NK-92 (cell line): ENCODE measurements around the gene GAL.
"Not testable (repeated sequence)": the region's sequence is repeated elsewhere in the genome, so short reads cannot be mapped to it uniquely, and the experiment has no call there.

Experiments used
- DNase-seq: peaks from one replicate; lab custom pipeline; 2025; ENCODE audit not compliant: unreplicated experiment; lab: John Stamatoyannopoulos, UW

Gene GAL, protein sequence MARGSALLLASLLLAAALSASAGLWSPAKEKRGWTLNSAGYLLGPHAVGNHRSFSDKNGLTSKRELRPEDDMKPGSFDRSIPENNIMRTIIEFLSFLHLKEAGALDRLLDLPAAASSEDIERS

DNA sequence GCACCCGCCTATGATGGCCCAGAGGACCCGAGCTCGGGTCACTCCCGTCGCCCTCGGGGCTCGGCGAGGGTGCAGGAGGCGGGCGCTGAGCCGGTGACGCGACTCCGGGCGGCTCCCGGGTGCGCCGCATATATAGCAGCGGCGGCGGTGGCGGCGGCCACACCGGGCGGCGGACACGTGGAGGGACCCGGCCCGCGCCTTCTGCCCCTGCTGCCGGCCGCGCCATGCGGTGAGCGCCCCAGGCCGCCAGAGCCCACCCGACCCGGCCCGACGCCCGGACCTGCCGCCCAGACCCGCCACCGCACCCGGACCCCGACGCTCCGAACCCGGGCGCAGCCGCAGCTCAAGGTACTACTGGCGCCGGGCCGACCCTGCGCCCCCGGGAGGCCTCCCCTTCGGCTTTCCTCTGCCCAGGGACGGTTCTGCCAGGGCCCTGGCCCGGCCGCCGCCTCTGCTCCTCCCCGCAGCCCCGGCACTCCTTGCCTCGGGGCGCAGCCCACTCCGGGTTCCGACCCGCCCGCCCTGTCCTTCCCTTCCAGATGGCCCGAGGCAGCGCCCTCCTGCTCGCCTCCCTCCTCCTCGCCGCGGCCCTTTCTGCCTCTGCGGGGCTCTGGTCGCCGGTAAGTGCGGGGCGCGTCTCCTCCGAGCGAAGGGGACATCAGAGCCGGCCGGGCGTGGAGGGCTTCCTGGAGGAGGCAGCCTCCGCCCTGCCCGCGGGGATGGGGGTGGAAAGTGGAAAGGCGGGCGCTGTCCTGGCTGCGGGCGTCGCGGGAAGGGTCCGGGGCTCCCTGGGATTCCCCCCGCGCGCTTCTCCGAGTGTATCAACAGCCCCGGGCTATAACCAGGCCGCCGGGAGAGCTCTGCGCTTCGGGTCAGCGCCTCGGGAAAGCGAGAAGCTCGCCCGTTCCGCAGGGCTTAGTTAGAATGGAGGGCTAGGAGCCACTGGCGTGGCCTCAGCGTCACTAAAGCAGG lies at the start of gene GAL:
GAL (plus strand) TSS at position 160 of the 972 bp plus-strand sequence; CDS start at position 540, 380 bp downstream.
- DNase-seq: no peak

DNA sequence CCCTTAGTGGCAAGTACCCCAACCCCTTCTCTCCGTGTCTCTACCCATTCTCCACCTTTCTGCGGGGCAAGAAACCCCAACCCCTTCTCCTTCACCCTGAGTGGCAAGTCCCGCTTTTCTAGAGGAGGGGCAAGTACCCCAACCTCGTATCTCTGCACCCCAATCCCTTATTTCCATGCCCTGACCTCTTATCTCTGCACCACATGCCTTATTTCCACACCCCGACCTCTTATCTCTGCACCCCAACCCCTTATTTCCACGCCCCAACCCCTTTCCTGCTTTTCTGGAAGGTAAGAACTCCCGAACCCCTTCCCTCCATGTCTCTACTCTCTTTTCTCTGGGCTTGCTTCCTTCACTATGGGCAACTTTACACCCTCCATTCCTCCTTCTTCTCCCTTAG lies 49.7 kb upstream of the GAL start:
- DNase-seq: not testable (repeated sequence)

DNA sequence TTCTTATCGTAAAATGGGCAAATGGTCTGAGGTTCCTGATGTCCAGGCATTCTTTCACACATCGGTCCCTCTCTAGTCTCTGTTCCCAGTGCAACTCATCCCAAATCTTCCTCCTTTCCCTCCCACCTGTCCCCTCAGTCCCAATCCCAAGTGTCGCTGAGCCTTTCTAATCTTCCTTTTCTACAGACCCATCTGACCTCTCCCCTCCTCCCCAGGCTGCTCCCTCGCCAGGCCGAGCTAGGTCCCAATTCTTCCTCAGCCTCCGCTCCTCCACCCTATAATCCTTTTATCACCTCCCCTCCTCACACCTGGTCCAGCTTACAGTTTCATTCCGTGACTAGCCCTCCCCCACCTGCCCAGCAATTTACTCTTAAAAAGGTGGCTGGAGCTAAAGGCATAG lies 49.2 kb upstream of the GAL start:
- DNase-seq: not testable (repeated sequence)

DNA sequence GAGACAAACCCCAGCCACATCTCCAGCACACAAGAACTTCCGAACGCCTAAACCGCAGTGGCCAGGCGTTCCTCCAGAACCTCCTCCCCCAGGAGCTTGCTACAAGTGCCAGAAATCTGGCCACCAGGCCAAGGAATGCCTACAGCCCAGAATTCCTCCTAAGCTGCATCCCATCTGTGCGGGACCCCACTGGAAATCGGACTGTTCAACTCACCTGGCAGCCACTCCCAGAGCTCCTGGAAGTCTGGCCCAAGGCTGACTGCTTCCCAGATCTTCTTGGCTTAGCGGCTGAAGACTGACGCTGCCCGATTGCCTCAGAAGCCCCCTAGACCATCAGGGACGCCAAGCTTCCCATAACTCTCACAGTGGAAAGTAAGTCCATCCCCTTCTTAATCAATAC lies 48.5 kb upstream of the GAL start:
- not testable (repeated sequence) for DNase-seq

DNA sequence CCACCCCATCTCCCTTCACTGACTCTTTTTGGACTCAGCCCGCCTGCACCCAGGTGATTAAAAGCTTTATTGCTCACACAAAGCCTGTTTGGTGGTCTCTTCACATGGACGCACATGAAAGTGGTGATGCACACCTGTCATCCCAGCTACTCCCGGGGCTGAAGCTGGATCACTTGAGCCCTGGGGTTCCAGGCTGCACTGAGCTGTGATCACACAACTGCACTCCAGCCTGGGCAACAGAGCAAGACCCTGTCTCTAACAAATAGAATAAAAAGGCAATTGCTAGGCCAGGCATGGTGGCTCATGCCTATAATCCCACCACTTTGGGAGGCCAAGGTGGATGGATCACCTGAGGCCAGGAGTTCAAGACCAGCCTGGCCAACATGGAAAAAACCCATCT lies 45.0 kb upstream of the GAL start:
- DNase-seq: not testable (repeated sequence)

DNA sequence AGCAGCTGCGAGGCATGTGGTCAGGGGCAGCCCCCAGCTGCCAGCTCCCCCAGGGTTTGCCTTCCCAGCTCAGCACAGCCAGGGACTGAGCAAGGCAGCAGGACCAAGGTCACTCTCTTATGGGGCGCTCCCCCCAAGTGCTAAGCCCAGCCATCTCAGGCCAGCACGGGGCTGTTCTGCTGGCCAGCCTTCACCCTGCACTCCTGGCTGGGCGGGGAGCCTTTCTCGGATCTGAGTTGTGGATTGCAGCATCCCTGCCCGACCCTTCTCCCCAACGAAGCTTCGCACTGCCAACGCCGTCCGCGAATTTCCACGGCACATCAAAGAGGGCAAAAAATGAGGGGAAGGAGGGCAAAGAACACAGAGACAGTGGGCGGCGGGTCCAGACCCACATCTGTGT lies 42.5 kb upstream of the GAL start:
- DNase-seq: no peak

DNA sequence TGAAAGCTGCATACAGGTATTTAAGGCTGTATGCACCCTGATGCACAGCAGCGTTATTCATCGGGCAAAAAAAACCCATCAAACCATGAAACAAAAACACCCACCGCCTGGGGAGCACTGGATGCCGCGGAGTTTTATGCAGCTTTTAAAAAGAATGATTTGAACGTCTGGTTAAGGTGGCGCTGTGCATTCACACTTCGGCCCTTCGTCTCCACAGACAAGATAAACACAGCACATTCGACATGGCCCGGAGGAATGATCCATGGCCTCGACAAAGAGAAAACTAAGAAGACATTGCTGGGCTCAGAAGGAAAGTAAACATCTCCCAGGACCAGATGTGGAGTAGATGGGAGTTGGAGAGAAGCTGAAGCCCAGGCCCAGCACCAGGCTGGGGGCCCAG lies 40.8 kb upstream of the GAL start:
- no peak for DNase-seq

DNA sequence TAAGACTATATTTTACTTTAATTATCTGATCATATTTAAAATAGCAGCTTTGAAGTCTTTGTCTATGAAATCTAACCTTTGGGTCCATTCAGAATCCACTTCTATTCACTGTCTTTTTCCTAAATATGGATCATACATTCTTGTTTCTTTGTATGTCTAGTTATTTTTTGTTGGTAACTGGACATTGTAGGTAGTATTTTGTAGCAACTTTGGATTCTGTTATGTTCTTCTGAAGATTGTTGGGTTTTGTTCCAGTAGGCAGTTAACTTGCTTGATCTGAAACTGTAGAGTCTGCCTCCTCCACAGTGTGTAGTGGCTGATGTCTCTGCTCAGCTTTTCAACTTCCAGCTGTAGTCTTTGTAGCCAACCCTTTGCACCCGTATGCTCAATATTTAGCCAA lies 37.5 kb upstream of the GAL start:
- DNase-seq: no peak

DNA sequence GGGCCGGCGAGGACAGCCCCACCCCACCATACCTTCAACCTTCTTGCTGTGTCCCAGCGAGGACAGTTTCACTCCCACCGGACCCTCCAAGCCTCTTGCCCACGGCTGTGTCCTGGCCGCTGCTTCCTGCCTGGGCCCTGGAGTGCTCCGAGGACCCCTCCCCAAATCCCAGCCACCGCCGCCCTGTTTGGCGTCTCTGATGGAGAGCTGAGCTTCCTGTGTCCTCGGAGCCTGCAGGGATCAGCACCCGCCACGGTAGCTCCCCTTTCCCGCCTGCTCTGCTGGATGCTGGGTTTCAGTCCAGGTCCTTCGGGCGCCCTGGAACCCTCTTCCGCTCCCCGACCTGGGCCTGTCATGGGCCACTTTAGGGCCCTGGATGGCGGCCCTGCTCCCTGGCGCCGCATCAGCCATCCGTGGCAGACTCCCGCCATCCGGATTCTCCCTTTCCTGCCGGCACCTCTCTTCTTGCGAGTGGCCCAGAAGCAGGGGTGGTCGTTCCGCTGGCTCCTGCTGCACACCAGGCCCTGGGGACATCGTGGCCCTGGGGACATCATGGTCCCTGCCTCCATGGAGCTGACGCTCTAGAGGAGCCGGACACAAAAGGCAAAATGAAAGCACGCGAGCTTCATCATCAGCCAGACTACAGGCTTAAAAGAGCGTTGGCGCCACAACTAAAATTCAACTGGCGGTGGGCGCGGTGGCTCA lies 34.3 kb upstream of the GAL start:
- DNase-seq: no peak

DNA sequence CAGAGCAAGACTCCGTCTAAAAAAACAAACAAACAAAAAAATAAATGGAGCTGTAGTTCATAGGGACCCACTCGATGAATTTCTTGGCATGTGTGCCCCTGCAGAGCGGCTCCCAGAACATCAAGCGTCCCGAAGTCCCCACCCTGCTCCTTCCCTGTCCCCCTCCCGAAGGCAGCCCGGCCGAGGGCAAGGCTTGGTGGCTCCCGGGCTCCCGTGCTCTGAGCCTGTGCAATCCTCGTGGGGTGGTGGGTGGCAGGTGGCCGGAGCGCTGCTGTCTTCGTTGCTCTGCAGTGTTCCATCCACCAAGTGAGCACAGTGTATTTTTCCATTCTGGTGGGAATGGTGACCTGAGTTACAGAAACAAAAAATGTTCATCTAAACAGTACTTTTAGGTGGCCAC lies 33.5 kb upstream of the GAL start:
- no peak for DNase-seq

DNA sequence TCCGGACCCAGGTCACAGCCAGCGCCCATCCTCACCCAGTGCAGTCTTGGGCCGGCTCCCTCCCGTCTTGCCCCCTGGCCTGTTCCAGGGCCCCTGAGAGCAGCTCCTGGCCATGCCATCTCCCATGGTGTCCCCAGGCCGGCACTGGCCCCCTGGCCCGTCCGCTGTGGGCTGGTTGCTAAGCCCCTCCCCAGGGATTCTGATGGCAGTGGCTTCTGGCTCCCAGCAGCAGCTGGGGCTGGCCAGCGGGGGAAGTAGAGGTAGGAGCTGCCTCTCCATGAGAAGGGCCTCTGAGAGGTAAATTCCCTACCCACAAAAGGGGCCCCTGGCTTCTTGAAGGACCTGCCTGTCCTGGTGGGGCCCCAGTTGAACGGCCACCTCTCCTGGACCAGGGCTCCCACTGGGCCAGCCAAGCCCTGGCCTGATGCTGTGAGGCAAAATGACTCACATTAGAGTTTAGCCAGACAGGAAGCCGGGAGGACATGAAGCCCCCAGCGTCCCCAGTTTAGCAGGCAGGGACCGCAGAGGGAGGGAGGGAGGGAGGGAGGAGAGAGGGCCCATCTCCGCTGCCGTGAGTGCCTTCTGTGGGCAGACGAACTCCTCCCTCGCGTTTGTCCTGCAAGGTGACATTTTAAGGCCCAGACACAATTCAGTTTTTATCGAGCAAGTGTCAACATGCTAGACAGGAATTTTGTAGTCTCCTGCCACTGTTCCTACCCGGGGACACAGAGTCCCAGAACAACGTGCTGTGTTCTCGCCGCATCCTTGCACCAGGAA lies 32.9 kb upstream of the GAL start:
- DNase-seq: no peak

DNA sequence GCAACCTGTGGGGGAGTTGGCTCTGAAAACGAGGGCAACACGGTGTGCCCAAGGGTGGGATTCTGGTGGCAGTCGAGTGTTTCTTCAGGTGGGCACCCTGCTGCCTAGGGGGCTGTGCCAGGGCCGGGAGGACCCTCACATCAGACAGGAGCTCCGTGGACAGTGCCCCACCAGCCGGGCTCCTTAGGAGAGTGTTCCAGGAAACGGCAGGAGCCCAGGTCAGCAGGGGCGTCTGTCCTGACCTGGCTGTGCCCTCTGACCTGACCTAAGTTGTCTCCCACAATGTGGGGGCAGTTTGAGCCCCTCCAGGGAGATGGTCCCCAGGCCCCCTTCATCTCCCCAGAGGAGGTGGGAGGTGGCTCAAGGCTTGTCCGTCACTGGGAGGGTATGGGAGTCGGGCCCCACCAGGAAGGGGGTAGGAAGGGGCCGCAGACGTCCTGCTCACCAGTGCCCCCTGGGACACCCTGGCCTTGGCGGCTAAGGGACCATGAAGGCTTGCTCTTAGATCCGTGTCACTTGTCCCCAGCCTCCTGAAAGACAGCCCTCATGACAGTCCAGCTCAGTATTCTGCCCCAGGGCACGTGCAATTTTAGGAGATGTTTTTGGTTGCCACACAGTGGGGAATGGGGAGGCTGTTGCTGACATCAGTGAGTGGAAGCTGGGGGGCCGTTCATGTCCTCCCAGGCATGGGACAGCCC lies 32.2 kb upstream of the GAL start:
- DNase-seq: no peak

DNA sequence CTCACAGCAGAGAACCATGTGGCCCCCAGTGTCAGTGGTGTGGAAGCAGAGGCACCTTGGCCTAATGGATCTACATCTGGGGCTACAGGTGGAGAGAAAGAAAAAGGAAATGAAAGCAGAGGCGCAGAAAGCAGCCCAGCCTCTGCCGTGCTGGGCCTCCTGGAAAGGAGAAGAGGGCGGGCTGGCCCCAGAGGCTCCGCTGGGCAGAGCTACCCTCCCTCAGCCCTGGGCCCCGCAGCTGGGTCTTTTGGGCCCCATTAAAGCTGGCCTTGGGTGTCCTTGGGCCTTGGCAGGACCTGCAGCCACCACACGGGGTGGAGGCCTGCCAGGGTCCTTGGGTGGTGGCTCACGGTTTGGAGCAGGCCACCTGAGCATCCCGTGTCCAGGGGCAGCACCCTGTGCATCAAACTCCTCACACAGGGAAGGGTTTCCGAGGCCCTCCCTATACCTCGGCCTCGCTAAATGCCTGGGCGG lies 31.6 kb upstream of the GAL start:
- no peak for DNase-seq

DNA sequence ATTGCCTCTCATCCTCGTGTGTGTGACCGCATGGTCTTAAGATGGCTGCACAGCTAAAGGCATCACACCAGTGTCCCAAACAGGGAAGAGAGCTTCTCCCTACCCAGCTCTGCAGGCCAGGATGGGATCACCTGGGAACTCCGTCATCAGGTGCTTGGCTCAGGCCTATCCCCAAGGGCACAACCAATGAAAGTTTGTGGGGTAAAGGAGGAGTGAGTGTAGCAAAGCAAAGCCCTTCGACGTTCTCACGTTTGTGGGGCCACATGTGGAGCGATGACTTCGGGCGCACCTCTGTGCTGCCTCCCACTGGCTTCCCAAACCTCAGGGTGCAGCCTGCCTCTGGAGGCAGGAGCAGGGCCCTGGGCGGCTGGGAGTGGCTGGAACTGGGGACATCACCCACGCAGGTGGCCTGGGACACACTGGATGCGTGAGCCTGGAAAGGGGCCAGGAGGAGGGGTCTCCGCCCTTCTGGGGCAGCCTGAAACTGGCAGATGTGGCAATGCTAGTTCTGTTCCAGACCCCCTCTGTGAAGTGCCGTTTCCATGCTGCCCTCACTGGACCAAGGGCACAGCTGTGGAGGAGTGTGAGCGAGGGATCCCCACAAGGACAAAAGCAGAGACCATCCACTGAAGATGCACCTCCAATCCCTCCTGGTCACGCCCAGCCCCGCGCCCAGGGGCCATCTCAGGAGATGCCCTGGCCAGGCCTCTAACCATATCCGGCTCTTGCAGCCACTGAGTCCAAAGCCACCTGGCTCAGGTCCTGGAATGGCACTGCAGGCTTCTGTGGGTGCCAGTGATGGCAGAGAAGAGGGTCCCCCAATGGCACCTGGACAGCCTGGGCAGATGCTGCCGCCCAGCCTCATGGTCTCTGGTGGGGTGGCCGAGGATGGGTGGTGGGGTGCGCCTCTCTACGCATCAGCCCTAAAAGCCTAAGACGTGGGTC lies 30.6 kb upstream of the GAL start:
- no peak for DNase-seq

DNA sequence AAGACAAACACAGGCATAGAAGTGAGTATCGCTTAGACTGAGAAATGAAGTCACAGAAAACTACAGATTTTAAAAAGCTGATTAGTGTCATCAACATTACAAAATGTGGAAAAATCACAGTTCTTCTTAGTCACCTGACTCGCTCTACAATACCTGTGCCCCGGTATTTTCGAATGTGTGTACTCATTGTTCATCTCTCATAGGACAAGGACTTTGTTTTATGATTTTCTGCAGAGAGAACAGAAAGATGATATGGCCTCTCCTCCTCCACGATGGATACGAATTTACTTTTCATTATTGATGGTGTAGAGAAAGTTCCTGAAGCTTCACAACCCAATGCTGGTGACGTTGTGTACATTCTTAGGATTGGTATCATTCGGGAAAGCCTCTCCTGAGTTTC lies 29.4 kb upstream of the GAL start:
- no peak for DNase-seq

DNA sequence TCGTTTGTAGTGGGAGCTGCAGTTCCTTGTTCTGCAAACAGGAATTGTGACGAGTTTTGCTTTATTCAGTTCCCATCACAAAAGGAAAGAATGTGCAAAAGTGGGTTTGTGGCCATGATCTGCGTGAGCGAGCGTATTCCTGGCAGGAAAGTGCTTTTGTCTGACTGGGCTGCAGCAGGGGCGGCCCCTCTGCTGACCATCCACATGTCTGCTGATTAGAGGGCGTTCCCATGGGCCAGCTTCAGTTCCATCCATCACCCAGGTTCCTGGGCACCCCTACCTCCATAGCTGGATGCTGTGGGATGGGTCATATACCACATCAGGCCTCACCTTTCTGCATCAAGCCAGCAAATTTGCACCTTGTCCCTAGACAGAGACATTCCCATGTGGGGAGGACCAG lies 28.9 kb upstream of the GAL start:
- DNase-seq: no peak

DNA sequence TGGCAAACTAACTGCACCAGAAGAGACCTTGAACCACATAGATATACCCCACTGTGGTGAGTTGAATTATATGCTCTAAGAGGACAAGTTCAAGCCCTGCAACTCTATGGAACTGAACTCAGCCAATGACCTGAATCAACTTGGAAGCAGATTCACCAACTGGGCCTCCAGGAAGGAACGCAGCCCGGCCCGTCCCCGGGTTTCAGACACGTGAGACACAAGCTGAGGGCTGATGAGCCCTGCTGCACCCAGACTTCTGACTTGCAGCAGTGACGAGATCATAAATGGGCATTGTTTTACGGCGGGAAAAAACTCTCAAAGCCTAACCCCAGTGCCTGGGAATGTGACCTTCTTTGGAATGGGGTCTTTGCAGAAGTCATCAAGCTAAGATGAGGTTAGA lies 28.5 kb upstream of the GAL start:
- no peak for DNase-seq

DNA sequence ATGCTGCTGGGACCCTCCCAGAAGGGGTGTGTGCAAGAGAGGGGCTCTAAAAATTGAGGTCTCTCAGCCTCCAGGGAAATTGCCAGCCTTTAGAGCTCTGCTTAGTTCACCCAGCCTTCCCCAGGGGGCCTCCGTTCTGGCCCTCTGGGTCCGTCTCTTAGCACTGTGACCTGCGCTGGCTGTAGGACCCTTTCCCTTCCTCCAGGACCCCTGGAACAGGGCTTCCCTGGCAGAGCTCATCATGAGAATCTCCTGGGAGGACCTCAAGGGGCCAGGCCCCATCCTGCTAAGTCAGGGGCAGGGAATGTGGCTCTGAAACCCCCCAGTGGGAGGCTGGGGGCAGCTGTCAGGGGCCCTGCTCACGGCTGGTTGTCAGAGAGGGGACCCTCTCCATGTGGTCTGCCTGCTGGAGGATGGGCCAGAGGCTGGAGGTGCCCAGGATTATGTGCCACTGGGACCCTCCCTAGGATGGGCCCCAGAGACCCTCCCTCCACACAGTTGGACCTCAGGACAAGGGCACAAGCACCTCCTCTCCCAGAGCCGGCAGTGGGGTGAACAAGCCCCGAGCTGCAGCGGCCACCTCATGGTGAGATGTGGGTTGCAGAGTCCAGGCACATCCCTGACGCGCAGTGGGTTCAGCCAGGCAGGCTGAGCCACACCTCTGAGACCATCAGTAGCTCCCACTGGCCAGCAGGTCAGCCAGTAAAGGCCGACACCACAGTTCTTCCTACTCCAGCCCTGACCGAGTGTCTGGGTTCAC lies 27.1 kb upstream of the GAL start:
- no peak for DNase-seq

DNA sequence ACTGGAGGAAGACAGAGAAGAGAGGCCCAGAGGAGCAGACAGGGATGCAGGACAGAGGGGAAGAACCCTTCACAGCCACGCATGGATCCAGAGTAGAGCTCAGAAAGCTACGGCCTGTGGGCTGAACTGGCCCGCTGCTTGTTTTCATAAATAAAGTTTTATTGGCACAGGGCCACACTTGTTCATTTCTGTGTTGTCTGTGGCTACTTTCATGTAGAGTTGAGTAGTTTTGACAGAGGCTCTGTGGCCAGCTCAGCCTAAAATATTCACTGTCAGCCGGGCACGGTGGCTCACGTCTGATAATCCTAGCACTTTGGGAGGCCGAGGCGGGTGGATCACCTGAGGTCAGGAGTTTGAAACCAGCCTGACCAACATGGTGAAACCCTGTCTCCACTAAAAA lies 26.2 kb upstream of the GAL start:
- DNase-seq: no peak
